GM18499 (cell line): Measurements from ENCODE around the gene RNF150.

ENCODE experiments used
- ATAC-seq: cut with Tn5 transposase; IDR thresholded peaks from one replicate; pipeline ENCODE4 v1.9.1; 2021; ENCODE audit warnings: moderate number of reproducible peaks; ENCODE audit not compliant: insufficient read depth, unreplicated experiment

Gene RNF150

GRCh38 chr4:141132072-141132708, 1.1 kb downstream of the RNF150 start:
- no peak for ATAC-seq

- ATAC-seq: no peak
These were observed 1.6 kb downstream of the RNF150 start for GRCh38 chr4:141131723-141132071.

GRCh38 chr4:141130947-141131605, 2.2 kb downstream of the RNF150 start:
- no peak for ATAC-seq

- no peak for ATAC-seq
These were observed 5.4 kb downstream of the RNF150 start for GRCh38 chr4:141127884-141128283.

- no peak for ATAC-seq
These were observed 6.5 kb downstream of the RNF150 start for GRCh38 chr4:141126769-141127168.

- no peak for ATAC-seq
These were observed 9.0 kb downstream of the RNF150 start for GRCh38 chr4:141124224-141124623.

GRCh38 chr4:141121768-141122454, 11.4 kb downstream of the RNF150 start:
- no peak for ATAC-seq

- ATAC-seq: no peak
These were observed 12.2 kb downstream of the RNF150 start for GRCh38 chr4:141121101-141121500.

GRCh38 chr4:141120036-141120593, 13.2 kb downstream of the RNF150 start:
- ATAC-seq: no peak

- ATAC-seq: no peak
These were observed 14.2 kb downstream of the RNF150 start for GRCh38 chr4:141119071-141119470.

- no peak for ATAC-seq
These were observed 14.9 kb downstream of the RNF150 start for GRCh38 chr4:141118381-141118780.

- no peak for ATAC-seq
These were observed 15.3 kb downstream of the RNF150 start for GRCh38 chr4:141117935-141118334.

GRCh38 chr4:141109983-141110382, 23.3 kb downstream of the RNF150 start:
- no peak for ATAC-seq

- ATAC-seq: no peak
These were observed 25.3 kb downstream of the RNF150 start for GRCh38 chr4:141107927-141108326.

- ATAC-seq: no peak
These were observed 30.9 kb downstream of the RNF150 start for GRCh38 chr4:141102367-141102766.

- ATAC-seq: no peak
These were observed 31.8 kb downstream of the RNF150 start for GRCh38 chr4:141101511-141101910.

- ATAC-seq: no peak
These were observed 33.9 kb downstream of the RNF150 start for GRCh38 chr4:141099326-141099725.

GRCh38 chr4:141098163-141098562, 35.1 kb downstream of the RNF150 start:
- ATAC-seq: no peak

- no peak for ATAC-seq
These were observed 42.8 kb downstream of the RNF150 start for GRCh38 chr4:141090473-141090872.

GRCh38 chr4:141081921-141082395, 51.3 kb downstream of the RNF150 start:
- ATAC-seq: no peak

GRCh38 chr4:141080668-141081067, 52.6 kb downstream of the RNF150 start:
- no peak for ATAC-seq
